Endodermal cell (in vitro differentiated cells): Measurements from ENCODE around the gene MDH1B. TPM values are rescaled to one million over a fixed set of nuclear protein-coding genes. Genes with fewer than 3 reads are reported as not detected.

Source experiments
- DNase-seq: peaks from one replicate; pipeline ENCODE4 v3.0.0-alpha.2; 2017
- H3K27ac ChIP-seq: 2 replicates; pipeline ENCODE4 v1.5.1; 2013; ENCODE audit warnings: mild to moderate bottlenecking, low read depth, low read length, moderate library complexity
- H3K27me3 ChIP-seq: 2 replicates; pipeline ENCODE4 v1.6.1; 2013; ENCODE audit warnings: mild to moderate bottlenecking, low read length, moderate library complexity; ENCODE audit not compliant: insufficient read depth, control insufficient read depth, poor library complexity, severe bottlenecking
- H3K36me3 ChIP-seq: 2 replicates; pipeline ENCODE4 v1.7.0; 2013; ENCODE audit warnings: mild to moderate bottlenecking, low read length, moderate library complexity; ENCODE audit not compliant: control insufficient read depth, insufficient read depth
- H3K4me1 ChIP-seq: one replicate; pipeline ENCODE4 v1.7.0; 2013; ENCODE audit warnings: low read length; ENCODE audit not compliant: control insufficient read depth, insufficient read depth
- H3K4me3 ChIP-seq: 2 replicates; pipeline ENCODE4 v1.5.1; 2013; ENCODE audit warnings: mild to moderate bottlenecking, low read length, moderate library complexity
- H3K9ac ChIP-seq: 2 replicates; pipeline ENCODE4 v1.6.1; 2013; ENCODE audit warnings: mild to moderate bottlenecking, low read length, moderate library complexity; ENCODE audit not compliant: poor library complexity, severe bottlenecking; ENCODE audit errors: extremely low read depth
- H3K9me3 ChIP-seq: 2 replicates; pipeline ENCODE4 v1.6.1; 2013; ENCODE audit warnings: mild to moderate bottlenecking, low read length, moderate library complexity; ENCODE audit not compliant: control insufficient read depth
- H3K27ac Mint-ChIP-seq: 2 replicates; pipeline ENCODE4 v1.8.0; 2020; ENCODE audit warnings: mixed read lengths
- H3K27me3 Mint-ChIP-seq: 2 replicates; pipeline ENCODE4 v1.8.0; 2021; ENCODE audit warnings: mild to moderate bottlenecking, mixed read lengths; ENCODE audit not compliant: insufficient read depth
- H3K36me3 Mint-ChIP-seq: 2 replicates; pipeline ENCODE4 v1.8.0; 2020; ENCODE audit warnings: low read depth, mixed read lengths
- H3K4me1 Mint-ChIP-seq: 2 replicates; pipeline ENCODE4 v1.8.0; 2020; ENCODE audit warnings: mixed read lengths
- H3K4me3 Mint-ChIP-seq: 2 replicates; pipeline ENCODE4 v1.8.0; 2020; ENCODE audit warnings: mild to moderate bottlenecking, moderate library complexity, mixed read lengths
- H3K9me3 Mint-ChIP-seq: 2 replicates; pipeline ENCODE4 v1.8.0; 2020; ENCODE audit warnings: mild to moderate bottlenecking, mixed read lengths
- WGBS, 2 experiments: methylation state at CpG; one replicate each; pipeline versions ENCODE4 v1.1.5 to v1.1.7; 2013; ENCODE audit warnings: missing lambda C conversion rate in 2 of 2, mixed read lengths in 1 of 2; ENCODE audit not compliant: insufficient coverage in 1 of 2, insufficient read length in 1 of 2; 5-methylcytosine and 5-hydroxymethylcytosine counted together
- total RNA-seq, 2 donors: library from RNA; stranded (reverse); fragmentation: NEBNext Ultra II Directional in 1 of 2; extraction: Animal tissue kit (Norgen Biotek cat#: 25700) in 1 of 2; gene quantifications; 2 replicates in 1 of 2; 3 replicates in 1 of 2; pipeline ENCODE4 v1.2.1, GENCODE V29; 2021
- TF ChIP-seq, protein P1 (sequence below): fragments of 200-600 bp; sonication (generic); conservative IDR thresholded peaks from 2 replicates; pipeline ENCODE4 v1.5.0; 2021; ENCODE audit warnings: antibody characterized with exemption, mild to moderate bottlenecking

Gene MDH1B
- total RNA-seq, 2 donors from 2014 or later: 1.5 to 2.9 TPM

GRCh38 chr2:206790311-206790935, 25.3 kb upstream of the MDH1B start:
- no peak overlapping the region for H3K27ac Mint-ChIP-seq
- TF ChIP-seq, protein P1, sequence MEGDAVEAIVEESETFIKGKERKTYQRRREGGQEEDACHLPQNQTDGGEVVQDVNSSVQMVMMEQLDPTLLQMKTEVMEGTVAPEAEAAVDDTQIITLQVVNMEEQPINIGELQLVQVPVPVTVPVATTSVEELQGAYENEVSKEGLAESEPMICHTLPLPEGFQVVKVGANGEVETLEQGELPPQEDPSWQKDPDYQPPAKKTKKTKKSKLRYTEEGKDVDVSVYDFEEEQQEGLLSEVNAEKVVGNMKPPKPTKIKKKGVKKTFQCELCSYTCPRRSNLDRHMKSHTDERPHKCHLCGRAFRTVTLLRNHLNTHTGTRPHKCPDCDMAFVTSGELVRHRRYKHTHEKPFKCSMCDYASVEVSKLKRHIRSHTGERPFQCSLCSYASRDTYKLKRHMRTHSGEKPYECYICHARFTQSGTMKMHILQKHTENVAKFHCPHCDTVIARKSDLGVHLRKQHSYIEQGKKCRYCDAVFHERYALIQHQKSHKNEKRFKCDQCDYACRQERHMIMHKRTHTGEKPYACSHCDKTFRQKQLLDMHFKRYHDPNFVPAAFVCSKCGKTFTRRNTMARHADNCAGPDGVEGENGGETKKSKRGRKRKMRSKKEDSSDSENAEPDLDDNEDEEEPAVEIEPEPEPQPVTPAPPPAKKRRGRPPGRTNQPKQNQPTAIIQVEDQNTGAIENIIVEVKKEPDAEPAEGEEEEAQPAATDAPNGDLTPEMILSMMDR: no peak
- Histone ChIP-seq H3K4me3 (no peak overlapping the region), H3K27ac (no peak overlapping the region), H3K4me1 (no peaks in the 10 kb centered on the region), H3K27me3 (no peaks in the 10 kb centered on the region), H3K36me3 (peaks cover 81% of the 10 kb centered on the region), H3K9me3 (no peaks in the 10 kb centered on the region), H3K9ac (no peak overlapping the region)
- WGBS, 2 experiments: 93 to 100% methylated on average over 1 to 3 of the region's 3 CpGs
- H3K36me3 Mint-ChIP-seq: peaks cover 45% of the 10 kb centered on the region
- H3K4me1 Mint-ChIP-seq: no peaks in the 10 kb centered on the region
- no peaks in the 10 kb centered on the region for H3K27me3 Mint-ChIP-seq
- no peak for DNase-seq
- H3K4me3 Mint-ChIP-seq: no peak overlapping the region
- no peaks in the 10 kb centered on the region for H3K9me3 Mint-ChIP-seq

DNA sequence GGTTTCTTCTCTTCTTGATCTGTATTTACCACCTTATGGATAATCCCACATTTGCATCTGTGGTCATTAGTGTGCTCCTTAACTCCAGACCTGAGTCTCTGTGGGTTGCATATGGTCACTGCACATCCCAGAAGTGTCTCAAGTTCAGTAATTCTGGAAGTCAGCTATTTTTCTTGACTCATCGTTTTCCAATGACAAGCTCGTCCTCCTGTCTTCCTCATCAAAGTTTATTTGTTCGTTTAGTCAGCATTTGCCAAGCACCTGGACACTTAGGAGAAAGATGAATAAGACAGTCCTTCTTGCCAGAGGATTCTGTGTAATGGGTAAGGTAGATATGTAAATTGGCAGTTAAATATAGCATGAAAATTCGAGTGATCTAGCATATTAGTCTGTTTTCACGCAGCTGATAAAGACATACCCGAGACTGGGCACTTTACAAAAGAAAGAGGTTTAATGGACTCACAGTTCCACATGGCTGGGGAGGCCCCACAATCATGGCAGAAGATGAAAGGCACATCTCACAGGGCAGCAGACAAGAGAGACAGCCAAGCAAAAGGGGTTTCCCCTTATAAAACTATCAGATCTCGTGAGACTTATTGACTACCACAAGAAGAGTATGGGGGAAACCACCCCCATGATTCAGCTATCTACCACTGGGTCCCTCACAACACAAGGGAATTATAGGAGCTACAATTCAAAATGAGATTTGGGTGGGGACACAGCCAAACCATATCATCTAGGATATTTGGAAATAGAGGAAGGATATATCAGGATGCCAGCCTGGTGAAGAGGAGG, 19.6 kb upstream of the MDH1B start:
- peaks cover 79% of the 10 kb centered on the region for H3K36me3 ChIP-seq
- DNase-seq: no peak
- no peaks in the 10 kb centered on the region for H3K27me3 ChIP-seq
- no peak overlapping the region for H3K9ac ChIP-seq
- no peak overlapping the region for H3K27ac ChIP-seq
- peaks cover 5% of the 10 kb centered on the region for H3K9me3 Mint-ChIP-seq
- H3K4me3 ChIP-seq: no peak overlapping the region
- H3K4me1 Mint-ChIP-seq: no peaks in the 10 kb centered on the region
- 95 to 99% methylated on average over 6 to 7 of the region's 7 CpGs for WGBS, 2 experiments
- peaks cover 61% of the 10 kb centered on the region for H3K36me3 Mint-ChIP-seq
- no peak overlapping the region for H3K4me3 Mint-ChIP-seq
- H3K27me3 Mint-ChIP-seq: no peaks in the 10 kb centered on the region
- H3K4me1 ChIP-seq: no peaks in the 10 kb centered on the region
- H3K9me3 ChIP-seq: peaks cover 9% of the 10 kb centered on the region
- H3K27ac Mint-ChIP-seq: no peak overlapping the region
- TF ChIP-seq, protein P1: no peak

GRCh38 chr2:206783718-206784117, 18.6 kb upstream of the MDH1B start:
- no peak overlapping the region for H3K27ac ChIP-seq
- no peak overlapping the region for H3K9ac ChIP-seq
- no peaks in the 10 kb centered on the region for H3K27me3 ChIP-seq
- H3K27me3 Mint-ChIP-seq: no peaks in the 10 kb centered on the region
- H3K36me3 Mint-ChIP-seq: peaks cover 65% of the 10 kb centered on the region
- H3K4me3 ChIP-seq: no peak overlapping the region
- WGBS, 2 experiments: 82% methylated on average over 2 of the region's 2 CpGs; no CpG with 5 or more reads in 1 of the 2 experiments
- no peak overlapping the region for H3K27ac Mint-ChIP-seq
- H3K9me3 ChIP-seq: peaks cover 9% of the 10 kb centered on the region
- H3K9me3 Mint-ChIP-seq: peaks cover 5% of the 10 kb centered on the region
- H3K36me3 ChIP-seq: peaks cover 79% of the 10 kb centered on the region
- H3K4me3 Mint-ChIP-seq: no peak overlapping the region
- H3K4me1 ChIP-seq: no peaks in the 10 kb centered on the region
- DNase-seq: peak; percentile 76
- TF ChIP-seq, protein P1: peak; percentile 89
- no peaks in the 10 kb centered on the region for H3K4me1 Mint-ChIP-seq
